ENCODE measurements around the gene TTLL11.

DNA sequence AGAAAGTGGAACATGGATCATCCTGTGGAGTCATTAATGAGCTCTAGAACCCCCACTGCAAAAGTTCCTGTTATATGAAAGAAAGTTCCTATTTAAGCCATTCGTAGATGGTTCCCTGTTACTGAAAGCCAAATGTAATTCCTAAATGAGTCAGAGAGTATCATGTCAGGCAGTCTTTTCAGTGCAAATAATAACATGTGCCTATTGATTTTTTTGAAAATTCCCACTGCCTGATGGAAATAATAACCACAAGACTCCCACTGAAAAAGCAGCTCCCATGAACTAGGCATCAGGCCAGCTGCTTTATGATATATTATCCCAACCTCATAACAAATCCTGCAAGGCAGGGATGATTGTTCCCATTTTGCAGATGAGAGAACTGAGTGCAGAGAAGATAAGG is 224.5 kb downstream of the TTLL11 start:
- TF ChIP-seq, protein P1, sequence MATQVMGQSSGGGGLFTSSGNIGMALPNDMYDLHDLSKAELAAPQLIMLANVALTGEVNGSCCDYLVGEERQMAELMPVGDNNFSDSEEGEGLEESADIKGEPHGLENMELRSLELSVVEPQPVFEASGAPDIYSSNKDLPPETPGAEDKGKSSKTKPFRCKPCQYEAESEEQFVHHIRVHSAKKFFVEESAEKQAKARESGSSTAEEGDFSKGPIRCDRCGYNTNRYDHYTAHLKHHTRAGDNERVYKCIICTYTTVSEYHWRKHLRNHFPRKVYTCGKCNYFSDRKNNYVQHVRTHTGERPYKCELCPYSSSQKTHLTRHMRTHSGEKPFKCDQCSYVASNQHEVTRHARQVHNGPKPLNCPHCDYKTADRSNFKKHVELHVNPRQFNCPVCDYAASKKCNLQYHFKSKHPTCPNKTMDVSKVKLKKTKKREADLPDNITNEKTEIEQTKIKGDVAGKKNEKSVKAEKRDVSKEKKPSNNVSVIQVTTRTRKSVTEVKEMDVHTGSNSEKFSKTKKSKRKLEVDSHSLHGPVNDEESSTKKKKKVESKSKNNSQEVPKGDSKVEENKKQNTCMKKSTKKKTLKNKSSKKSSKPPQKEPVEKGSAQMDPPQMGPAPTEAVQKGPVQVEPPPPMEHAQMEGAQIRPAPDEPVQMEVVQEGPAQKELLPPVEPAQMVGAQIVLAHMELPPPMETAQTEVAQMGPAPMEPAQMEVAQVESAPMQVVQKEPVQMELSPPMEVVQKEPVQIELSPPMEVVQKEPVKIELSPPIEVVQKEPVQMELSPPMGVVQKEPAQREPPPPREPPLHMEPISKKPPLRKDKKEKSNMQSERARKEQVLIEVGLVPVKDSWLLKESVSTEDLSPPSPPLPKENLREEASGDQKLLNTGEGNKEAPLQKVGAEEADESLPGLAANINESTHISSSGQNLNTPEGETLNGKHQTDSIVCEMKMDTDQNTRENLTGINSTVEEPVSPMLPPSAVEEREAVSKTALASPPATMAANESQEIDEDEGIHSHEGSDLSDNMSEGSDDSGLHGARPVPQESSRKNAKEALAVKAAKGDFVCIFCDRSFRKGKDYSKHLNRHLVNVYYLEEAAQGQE (IDR thresholded peaks at IDR 0.05; ENCODE audit: unreplicated experiment), result no peak
- TF ChIP-seq EZH2phosphoT487 (IDR thresholded peaks at IDR 0.05; ENCODE audit: unreplicated experiment) (no peak), EZH2 (IDR thresholded peaks at IDR 0.05; ENCODE audit: low read depth, unreplicated experiment) (no peak)
- TF ChIP-seq, protein P2, sequence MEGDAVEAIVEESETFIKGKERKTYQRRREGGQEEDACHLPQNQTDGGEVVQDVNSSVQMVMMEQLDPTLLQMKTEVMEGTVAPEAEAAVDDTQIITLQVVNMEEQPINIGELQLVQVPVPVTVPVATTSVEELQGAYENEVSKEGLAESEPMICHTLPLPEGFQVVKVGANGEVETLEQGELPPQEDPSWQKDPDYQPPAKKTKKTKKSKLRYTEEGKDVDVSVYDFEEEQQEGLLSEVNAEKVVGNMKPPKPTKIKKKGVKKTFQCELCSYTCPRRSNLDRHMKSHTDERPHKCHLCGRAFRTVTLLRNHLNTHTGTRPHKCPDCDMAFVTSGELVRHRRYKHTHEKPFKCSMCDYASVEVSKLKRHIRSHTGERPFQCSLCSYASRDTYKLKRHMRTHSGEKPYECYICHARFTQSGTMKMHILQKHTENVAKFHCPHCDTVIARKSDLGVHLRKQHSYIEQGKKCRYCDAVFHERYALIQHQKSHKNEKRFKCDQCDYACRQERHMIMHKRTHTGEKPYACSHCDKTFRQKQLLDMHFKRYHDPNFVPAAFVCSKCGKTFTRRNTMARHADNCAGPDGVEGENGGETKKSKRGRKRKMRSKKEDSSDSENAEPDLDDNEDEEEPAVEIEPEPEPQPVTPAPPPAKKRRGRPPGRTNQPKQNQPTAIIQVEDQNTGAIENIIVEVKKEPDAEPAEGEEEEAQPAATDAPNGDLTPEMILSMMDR (conservative IDR thresholded peaks at IDR 0.05; ENCODE audit: low read depth in 2 of 2), result no peak
- TF ChIP-seq, protein P3, sequence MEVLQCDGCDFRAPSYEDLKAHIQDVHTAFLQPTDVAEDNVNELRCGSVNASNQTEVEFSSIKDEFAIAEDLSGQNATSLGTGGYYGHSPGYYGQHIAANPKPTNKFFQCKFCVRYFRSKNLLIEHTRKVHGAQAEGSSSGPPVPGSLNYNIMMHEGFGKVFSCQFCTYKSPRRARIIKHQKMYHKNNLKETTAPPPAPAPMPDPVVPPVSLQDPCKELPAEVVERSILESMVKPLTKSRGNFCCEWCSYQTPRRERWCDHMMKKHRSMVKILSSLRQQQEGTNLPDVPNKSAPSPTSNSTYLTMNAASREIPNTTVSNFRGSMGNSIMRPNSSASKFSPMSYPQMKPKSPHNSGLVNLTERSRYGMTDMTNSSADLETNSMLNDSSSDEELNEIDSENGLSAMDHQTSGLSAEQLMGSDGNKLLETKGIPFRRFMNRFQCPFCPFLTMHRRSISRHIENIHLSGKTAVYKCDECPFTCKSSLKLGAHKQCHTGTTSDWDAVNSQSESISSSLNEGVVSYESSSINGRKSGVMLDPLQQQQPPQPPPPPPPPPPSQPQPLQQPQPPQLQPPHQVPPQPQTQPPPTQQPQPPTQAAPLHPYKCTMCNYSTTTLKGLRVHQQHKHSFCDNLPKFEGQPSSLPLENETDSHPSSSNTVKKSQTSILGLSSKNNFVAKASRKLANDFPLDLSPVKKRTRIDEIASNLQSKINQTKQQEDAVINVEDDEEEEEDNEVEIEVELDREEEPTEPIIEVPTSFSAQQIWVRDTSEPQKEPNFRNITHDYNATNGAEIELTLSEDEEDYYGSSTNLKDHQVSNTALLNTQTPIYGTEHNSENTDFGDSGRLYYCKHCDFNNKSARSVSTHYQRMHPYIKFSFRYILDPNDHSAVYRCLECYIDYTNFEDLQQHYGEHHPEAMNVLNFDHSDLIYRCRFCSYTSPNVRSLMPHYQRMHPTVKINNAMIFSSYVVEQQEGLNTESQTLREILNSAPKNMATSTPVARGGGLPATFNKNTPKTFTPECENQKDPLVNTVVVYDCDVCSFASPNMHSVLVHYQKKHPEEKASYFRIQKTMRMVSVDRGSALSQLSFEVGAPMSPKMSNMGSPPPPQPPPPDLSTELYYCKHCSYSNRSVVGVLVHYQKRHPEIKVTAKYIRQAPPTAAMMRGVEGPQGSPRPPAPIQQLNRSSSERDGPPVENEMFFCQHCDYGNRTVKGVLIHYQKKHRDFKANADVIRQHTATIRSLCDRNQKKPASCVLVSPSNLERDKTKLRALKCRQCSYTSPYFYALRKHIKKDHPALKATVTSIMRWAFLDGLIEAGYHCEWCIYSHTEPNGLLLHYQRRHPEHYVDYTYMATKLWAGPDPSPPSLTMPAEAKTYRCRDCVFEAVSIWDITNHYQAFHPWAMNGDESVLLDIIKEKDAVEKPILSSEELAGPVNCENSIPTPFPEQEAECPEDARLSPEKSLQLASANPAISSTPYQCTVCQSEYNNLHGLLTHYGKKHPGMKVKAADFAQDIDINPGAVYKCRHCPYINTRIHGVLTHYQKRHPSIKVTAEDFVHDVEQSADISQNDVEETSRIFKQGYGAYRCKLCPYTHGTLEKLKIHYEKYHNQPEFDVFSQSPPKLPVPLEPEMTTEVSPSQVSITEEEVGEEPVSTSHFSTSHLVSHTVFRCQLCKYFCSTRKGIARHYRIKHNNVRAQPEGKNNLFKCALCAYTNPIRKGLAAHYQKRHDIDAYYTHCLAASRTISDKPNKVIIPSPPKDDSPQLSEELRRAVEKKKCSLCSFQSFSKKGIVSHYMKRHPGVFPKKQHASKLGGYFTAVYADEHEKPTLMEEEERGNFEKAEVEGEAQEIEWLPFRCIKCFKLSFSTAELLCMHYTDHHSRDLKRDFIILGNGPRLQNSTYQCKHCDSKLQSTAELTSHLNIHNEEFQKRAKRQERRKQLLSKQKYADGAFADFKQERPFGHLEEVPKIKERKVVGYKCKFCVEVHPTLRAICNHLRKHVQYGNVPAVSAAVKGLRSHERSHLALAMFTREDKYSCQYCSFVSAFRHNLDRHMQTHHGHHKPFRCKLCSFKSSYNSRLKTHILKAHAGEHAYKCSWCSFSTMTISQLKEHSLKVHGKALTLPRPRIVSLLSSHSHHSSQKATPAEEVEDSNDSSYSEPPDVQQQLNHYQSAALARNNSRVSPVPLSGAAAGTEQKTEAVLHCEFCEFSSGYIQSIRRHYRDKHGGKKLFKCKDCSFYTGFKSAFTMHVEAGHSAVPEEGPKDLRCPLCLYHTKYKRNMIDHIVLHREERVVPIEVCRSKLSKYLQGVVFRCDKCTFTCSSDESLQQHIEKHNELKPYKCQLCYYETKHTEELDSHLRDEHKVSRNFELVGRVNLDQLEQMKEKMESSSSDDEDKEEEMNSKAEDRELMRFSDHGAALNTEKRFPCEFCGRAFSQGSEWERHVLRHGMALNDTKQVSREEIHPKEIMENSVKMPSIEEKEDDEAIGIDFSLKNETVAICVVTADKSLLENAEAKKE (CRISPR knock-in tag; IDR thresholded peaks at IDR 0.05), result no peak
